ENCODE results near the gene MCRIP2.

MCRIP2 gene

GRCh38 chr16:672371-672770, 30.7 kb downstream of the MCRIP2 start:
- DNase-seq: no peak

DNA sequence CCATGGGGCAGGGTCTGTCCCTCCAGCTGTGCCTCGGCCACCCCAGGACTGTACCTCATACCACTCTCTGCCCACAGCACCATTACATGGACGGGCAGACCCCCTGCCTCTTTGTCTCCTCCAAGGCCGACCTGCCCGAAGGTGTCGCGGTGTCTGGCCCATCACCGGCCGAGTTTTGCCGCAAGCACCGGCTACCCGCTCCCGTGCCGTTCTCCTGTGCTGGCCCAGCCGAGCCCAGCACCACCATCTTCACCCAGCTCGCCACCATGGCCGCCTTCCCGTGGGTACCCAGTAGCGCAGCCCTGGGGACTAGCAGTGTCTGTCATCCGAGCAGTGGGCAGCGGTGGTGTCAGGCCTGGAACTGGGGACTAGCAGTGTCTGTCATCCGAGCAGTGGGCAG, 31.2 kb downstream of the MCRIP2 start:
- DNase-seq: no peak

GRCh38 chr16:673399-673991, 31.9 kb downstream of the MCRIP2 start:
- no peak for DNase-seq

GRCh38 chr16:674214-674881, 32.7 kb downstream of the MCRIP2 start:
- no peak for DNase-seq

- DNase-seq: no peak
These were observed 33.6 kb downstream of the MCRIP2 start, which contains the start of gene RHBDL1 for GRCh38 chr16:674968-675883. TSS of gene RHBDL1 (plus strand) at chr16:675671. CDS start at chr16:675791, 120 bp downstream.

DNA sequence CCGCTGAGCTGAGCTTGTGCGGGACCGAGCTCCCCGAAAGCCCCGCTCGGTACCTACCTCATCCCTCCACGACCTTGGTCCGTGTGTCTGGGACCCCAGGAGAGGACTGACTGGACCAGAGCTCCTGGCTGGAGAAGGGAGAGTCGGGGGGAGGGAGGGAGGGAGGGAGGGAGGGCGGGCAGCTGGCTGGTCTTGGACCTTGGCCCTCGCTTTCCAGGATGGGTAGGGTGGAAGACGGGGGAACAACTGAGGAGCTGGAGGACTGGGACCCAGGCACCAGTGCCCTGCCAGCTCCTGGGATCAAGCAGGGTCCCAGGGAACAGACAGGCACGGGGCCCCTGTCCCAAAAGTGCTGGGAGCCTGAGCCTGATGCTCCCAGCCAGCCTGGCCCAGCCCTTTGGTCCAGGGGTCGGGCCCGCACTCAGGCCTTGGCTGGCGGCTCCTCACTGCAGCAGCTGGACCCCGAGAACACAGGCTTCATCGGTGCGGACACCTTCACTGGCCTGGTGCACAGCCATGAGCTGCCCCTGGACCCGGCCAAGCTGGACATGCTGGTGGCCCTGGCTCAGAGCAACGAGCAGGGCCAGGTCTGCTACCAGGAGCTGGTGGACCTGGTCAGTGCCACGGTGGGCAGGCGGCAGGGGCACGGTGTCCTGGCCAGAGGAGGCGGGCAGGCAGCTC, 34.4 kb downstream of the MCRIP2 start:
- DNase-seq: no peak

- no peak for DNase-seq
These were observed 34.9 kb downstream of the MCRIP2 start for GRCh38 chr16:676565-676902.

DNA sequence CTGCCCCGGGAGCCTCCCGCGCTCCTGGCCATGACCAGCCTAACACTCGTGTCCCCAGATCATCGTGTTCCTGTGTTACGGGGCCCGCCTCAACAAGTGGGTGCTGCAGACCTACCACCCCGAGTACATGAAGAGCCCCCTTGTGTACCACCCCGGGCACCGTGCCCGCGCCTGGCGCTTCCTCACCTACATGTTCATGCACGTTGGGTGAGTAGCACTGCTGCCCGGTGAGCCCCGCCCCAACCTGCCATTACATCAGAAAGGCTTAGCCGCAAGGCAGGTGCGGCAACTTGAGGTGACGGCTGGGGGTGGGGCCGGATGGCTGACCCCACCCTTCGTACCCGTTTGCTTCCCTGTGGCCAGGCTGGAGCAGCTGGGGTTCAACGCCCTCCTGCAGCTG, 35.3 kb downstream of the MCRIP2 start:
- DNase-seq: no peak

GRCh38 chr16:677316-678190, 35.9 kb downstream of the MCRIP2 start:
- DNase-seq: no peak

DNA sequence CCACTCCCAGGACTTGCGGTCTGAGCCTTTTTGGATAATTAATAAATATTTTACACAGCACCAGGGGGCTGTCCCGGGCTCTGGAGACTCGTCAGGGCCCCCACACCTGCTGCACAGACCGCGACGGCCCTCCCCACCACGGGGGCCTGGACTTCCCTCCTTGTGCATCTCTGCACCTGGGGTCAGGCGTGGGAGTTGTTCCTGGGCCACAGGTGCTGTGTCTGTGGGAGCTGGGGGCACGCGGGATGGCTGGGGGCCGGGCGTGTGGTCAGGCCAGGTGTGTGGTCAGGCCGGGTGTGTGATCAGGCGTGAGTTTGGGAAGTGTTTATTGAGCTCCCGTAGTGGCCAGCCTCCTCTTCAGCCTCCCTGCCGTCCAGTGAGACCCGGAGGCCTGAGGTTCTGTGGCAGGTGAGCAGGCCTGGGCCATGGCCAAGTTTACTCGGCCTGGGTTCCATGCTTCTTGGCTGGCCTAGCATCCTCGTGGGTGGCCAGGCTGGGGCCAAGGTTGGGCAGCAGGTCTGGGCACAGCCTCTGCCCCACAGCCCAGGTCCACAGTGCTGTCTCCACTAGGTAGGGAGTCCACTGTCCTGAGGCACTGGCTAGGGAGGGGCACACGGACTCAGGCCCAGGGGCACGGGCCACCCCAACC, 36.7 kb downstream of the MCRIP2 start:
- DNase-seq: no peak

- DNase-seq: peak; percentile 44
These were observed 37.5 kb downstream of the MCRIP2 start for GRCh38 chr16:678858-679813.

DNA sequence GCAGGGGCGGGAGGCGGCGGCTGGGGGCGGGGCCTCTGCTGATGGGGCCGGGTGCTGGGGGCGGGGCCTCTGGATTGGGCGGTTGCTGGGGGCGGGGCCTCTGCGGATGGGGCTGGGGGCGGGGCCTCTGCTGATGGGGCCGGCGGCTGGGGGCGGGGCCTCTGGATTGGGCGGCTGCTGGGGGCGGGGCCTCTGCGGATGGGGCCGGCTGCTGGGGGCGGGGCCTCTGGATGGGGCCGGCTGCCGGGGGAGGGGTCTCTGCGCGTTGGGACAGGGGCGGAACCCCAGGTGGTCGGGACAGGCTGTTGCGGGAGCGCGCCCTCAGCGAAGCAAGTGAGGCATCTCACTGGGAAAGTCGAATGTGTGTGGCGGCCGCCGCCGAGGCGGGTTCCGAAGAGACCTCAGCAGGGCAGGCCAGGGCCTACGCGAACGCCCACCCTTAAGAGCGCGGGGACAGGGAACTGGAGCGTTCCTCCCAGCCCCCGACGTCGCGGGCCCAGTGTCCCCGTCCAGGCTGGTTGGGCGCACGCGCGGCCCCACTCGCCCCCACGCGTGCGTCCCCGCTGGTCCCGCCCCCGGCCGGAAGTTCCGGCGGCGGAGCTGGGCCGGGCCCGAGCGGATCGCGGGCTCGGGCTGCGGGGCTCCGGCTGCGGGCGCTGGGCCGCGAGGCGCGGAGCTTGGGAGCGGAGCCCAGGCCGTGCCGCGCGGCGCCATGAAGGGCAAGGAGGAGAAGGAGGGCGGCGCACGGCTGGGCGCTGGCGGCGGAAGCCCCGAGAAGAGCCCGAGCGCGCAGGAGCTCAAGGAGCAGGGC, 38.4 kb downstream of the MCRIP2 start, which contains the start of gene STUB1:
Gene STUB1 (plus strand): TSS at position 597 of the 811 bp plus-strand sequence. CDS start 116 bp downstream, at position 713.
- peak; percentile 84 for DNase-seq

DNA sequence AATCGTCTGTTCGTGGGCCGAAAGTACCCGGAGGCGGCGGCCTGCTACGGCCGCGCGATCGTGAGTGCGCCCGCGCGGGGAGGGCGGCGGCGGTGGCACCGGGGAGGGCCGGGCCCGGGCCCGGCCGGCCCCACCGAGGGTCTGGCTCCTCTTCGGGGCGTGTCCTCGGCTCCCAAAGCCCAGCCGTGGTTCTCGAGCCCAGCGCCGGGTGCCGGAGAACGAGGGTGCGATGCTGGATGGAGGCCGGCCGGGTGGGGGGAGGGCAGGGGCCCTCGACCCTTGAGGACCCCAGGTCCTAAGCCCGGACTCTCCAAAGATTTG, 39.0 kb downstream of the MCRIP2 start:
- no peak for DNase-seq

DNA sequence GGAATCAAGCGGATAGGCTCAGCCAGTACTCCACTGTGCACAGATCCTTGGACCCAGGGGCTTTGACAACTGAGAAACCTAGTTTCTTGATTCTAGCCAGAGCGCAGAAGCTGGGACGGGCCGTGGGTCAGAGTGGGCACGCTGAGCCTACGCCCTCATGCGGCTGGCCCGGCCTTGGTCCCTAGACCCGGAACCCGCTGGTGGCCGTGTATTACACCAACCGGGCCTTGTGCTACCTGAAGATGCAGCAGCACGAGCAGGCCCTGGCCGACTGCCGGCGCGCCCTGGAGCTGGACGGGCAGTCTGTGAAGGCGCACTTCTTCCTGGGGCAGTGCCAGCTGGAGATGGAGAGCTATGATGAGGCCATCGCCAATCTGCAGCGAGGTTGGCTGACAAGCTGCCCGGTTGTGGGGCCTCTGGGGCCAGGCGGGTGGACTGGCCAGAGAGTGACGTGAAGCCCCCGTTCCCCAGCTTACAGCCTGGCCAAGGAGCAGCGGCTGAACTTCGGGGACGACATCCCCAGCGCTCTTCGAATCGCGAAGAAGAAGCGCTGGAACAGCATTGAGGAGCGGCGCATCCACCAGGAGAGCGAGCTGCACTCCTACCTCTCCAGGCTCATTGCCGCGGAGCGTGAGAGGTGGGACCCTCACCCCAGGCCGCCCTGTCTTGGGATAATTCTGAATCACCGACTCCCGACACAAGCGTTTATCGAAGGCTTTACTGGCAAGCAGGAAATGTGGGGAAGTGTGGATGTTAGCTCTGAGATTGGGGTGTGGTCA, 39.5 kb downstream of the MCRIP2 start:
- no peak for DNase-seq

GRCh38 chr16:681746-682427, 40.3 kb downstream of the MCRIP2 start:
- no peak for DNase-seq

GRCh38 chr16:682493-683395, 41.1 kb downstream of the MCRIP2 start:
- no peak for DNase-seq
